Activated T-cell treated with anti-CD3 and anti-CD28 coated beads for 4 hours (primary cell): Measurements from ENCODE around the gene CPT1B.
A peak's percentile ranks its signal among the peaks of the same experiment; 100 is the strongest.
"Not testable (repeated sequence)": the region's sequence is repeated elsewhere in the genome, so short reads cannot be mapped to it uniquely, and the experiment has no call there.

Experiments used
- DNase-seq: peaks from one replicate; pipeline ENCODE4 v3.0.0-alpha.2; 2020

Gene CPT1B

GRCh38 chr22:50544078-50544745 lies 34.0 kb downstream of the CPT1B start:
- DNase-seq, result peak; percentile 80

GRCh38 chr22:50542416-50542927 lies 35.8 kb downstream of the CPT1B start:
- DNase-seq, result no peak

GRCh38 chr22:50541667-50542026 lies 36.6 kb downstream of the CPT1B start:
- not testable (repeated sequence) for DNase-seq

- DNase-seq, result no peak
These were observed 37.8 kb downstream of the CPT1B start for GRCh38 chr22:50540381-50540780.

GRCh38 chr22:50537765-50538164 lies 40.5 kb downstream of the CPT1B start:
- DNase-seq, result no peak

GRCh38 chr22:50536226-50536625 lies 42.0 kb downstream of the CPT1B start:
- no peak for DNase-seq

- no peak for DNase-seq
These were observed 43.1 kb downstream of the CPT1B start for GRCh38 chr22:50535113-50535512.

GRCh38 chr22:50533856-50534711 lies 44.1 kb downstream of the CPT1B start:
- DNase-seq, result not testable (repeated sequence)

- DNase-seq, result no peak
These were observed 45.1 kb downstream of the CPT1B start for GRCh38 chr22:50532824-50533796.

GRCh38 chr22:50531962-50532674 lies 46.1 kb downstream of the CPT1B start:
- DNase-seq, result no peak

- peak; percentile 64 for DNase-seq
These were observed 46.7 kb downstream of the CPT1B start for GRCh38 chr22:50531546-50531961.

- peak; percentile 73 for DNase-seq
These were observed 47.2 kb downstream of the CPT1B start for GRCh38 chr22:50530877-50531545.

- DNase-seq, result no peak
These were observed 47.7 kb downstream of the CPT1B start for GRCh38 chr22:50530580-50530876.

- DNase-seq, result peak; percentile 56
These were observed 48.2 kb downstream of the CPT1B start, which contains the start of gene TYMP for GRCh38 chr22:50529897-50530579. Gene TYMP (minus strand): TSS chr22:50530012. CDS start chr22:50529709, 303 bp downstream.

GRCh38 chr22:50529416-50529896 lies 48.8 kb downstream of the CPT1B start:
- DNase-seq, result no peak

- DNase-seq, result no peak
These were observed 49.4 kb downstream of the CPT1B start for GRCh38 chr22:50528682-50529415.

GRCh38 chr22:50527921-50528681 lies 50.1 kb downstream of the CPT1B start:
- DNase-seq, result no peak

GRCh38 chr22:50526834-50527801 lies 51.1 kb downstream of the CPT1B start:
- DNase-seq, result no peak
